HG02678 (cell line): ENCODE measurements around the gene KRTAP3-3.
"Not testable (repeated sequence)": the region's sequence is repeated elsewhere in the genome, so short reads cannot be mapped to it uniquely, and the experiment has no call there.

ENCODE experiments used
- ATAC-seq: cut with Tn5 transposase; IDR thresholded peaks from one replicate; pipeline ENCODE4 v1.9.1; 2021; ENCODE audit warnings: mild to moderate bottlenecking, moderate library complexity; ENCODE audit not compliant: unreplicated experiment

KRTAP3-3 gene

DNA sequence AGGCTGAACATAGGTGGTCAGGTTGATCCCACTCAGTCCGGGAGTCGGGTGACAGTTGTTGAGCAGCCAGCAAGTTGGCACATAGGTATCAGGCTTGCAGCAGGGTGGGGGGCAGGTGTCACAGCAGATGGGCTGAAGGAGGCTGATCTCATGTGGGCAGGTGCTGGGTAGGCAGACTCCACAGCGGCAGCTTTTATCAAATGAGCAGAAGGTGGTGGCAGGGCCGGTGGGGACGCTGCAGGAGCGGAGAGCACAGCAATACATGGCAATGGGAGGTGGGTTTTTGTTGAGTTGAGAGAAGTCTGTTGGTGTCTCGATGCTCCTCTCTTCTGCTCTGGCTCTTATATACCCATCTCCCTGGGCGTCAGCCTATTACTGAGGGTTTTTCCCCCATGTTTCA is 14.8 kb upstream of the KRTAP3-3 start, which contains the start of gene KRTAP3-1:
TSS of gene KRTAP3-1 (minus strand) at position 318 of the 400 bp plus-strand sequence. CDS start at position 264, 54 bp downstream.
- no peak for ATAC-seq

DNA sequence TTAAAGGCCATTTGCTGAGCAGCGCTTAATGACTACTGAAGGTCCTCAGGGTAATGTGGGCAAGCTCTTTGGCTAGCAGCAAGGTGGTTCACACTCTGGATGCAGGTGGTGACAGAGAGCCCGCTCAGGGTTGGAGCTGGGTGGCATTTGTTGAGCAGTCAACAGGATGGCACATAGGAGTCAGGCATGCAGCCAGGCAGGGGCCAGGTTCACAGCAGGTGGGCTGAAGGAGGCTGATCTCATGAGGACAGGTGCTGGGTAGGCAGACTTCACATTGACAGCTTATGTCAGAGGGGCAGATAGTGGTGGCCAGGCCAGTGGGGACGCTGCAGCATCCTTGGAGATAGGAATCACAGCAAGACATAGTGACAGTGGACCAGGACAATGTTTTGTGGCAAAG is 10.4 kb upstream of the KRTAP3-3 start:
- no peak for ATAC-seq

GRCh38 chr17:41003926-41004325 is 10.0 kb upstream of the KRTAP3-3 start:
- no peak for ATAC-seq

DNA sequence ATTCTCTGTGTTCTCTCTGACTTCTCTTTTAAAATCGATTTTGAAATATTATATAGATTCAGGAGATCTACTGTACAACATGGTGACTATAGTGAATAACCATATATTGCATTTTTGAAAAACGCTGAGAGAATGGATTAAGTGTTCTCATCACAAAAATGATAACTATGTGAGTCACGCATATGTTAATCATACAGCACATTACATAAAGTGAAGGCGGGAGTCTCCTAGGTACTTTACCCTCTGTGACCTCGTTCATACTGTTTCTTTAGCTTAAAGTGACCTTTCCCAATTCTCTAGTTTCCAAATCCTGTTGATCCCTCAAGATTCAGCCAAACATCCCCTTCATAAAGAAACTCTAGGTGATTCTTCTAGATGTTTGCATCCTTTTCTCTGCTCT is 8.8 kb upstream of the KRTAP3-3 start:
- no peak for ATAC-seq

GRCh38 chr17:41001795-41002194 is 7.8 kb upstream of the KRTAP3-3 start:
- ATAC-seq = no peak

GRCh38 chr17:40999563-40999962 is 5.6 kb upstream of the KRTAP3-3 start, which contains the start of gene KRTAP3-2:
KRTAP3-2 (minus strand) TSS chr17:40999906; CDS start chr17:40999853, 53 bp downstream.
- ATAC-seq = not testable (repeated sequence)

DNA sequence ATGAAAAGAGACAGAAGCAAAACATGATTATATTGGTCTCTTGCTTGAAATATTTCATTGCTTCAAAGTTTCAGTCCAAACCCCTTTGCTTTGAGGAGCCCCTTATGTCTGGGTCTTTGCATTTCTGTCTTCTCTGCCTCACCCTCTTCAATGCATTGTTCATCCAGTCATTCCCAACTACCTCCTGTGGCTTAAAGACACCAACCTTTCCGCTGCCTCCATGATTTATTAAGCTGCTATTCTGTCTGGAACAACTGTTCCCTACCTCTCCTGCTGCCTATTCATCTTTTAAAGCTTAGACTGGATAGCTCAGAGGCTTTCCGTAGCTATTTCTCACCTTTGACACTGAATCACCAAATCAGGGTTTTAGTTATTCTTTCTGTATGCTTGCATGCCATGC is 3.4 kb upstream of the KRTAP3-3 start:
- ATAC-seq = no peak

DNA sequence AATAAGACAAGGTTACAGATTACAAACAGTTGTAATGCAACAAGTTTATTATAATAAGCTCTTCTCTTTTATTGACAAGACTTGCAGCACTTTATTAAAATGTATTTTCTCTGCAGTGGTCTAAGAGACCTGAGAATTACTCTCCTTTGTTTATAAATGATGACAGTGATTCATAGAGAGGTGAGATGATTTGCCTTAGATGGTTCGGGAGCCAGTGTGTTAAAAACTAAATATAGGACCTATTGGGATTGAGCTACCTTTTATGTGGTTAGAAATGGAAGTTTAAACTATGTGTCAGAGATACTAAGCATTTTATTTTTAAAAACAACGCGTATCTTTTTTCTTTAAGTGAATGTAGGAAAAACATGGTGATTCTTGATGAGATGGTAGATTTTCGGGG is 2.9 kb upstream of the KRTAP3-3 start:
- no peak for ATAC-seq

GRCh38 chr17:40995116-40995515 is 1.2 kb upstream of the KRTAP3-3 start:
- no peak for ATAC-seq

DNA sequence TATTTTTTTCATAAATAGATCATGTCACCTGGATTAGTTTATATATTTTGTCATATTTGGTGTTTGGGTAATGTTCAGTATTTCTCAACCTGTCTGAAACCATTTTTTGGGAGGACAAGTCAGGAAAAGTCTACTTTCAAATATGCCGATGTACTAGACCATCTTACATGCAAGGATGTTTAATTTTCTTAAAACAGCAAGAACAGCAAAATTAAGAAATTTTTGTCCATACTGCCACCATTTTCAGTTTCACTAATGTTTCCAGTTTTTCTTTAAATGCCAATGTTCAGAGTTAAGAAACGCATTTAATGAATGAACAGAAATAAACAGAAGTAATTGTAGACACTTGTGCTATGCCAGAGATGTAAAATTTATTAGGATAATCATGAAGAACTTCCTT is 880 bp downstream of the KRTAP3-3 start:
- no peak for ATAC-seq

DNA sequence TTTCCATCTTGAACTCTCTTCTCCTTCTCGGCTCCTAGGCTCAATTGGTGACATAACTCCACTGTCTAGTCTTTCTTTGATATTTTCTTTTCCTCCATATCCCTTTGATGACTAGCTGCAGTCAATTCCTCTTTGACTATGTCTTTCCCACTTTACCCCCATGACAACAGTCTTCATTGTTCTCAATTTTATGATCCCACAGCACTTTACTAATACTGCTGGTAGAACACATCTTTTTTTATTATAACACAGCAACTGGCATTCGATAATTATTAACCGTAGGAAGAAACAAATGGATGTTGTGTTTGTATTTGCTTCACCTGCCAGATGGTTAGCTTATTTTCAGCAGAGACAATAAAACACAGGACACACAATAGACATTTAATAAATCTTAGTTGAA is 1.3 kb downstream of the KRTAP3-3 start:
- no peak for ATAC-seq

GRCh38 chr17:40986920-40987319 is 7.0 kb downstream of the KRTAP3-3 start:
- ATAC-seq = no peak

GRCh38 chr17:40984226-40984625 is 9.7 kb downstream of the KRTAP3-3 start, which contains the start of gene KRT40:
KRT40 (minus strand) TSS chr17:40984326; CDS start chr17:40984273, 53 bp downstream.
- no peak for ATAC-seq

- ATAC-seq = no peak
These were observed 12.8 kb downstream of the KRTAP3-3 start for GRCh38 chr17:40981115-40981514.

- no peak for ATAC-seq
These were observed 13.4 kb downstream of the KRTAP3-3 start for GRCh38 chr17:40980596-40980995.

DNA sequence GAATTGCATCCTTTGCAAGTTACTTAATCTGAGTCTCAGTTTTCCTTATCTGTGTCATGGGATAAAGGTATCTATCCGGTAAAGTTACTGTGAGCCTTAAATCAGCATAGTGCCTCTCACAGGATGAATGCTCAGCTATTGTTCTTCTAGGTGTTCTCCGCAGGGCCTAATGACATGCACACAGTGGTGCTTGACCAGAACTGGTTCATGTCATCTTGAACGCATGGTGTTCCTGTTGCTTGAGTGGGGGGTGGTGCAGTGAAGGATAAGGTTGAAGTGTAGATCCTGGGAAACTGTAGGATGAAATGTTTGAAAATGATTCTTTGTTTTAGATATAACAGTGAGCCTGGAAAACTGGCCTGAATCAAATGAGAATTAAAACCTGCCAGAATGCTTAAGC is 13.8 kb downstream of the KRTAP3-3 start:
- ATAC-seq = no peak

DNA sequence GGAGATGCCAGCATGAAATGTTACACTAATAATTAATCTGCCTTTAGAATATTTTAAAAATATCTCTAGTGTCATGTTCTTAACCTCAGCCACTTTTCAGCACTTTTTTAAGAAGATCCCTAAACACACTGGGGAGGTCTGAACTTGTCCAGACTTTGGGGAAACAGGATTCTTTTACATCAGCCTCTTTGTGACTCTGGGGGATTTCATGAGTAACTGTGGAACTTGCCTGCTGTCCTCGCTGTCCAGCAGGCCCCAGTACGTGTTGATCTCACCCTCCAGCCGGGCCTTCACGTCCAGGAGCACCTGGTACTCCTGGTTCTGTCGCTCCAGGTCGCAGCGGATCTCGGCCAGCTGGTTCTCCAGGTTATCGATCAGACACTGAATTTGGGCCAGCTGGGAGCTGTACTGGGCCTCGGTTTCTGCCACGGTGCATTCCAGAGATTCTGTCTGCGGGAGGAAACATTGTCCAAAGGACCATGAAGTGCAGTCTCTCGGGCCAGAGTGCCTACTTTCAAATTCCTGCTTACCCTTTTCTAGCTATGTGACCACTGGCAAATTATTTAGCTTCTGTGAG is 15.3 kb downstream of the KRTAP3-3 start:
- no peak for ATAC-seq

- ATAC-seq = no peak
These were observed 18.4 kb downstream of the KRTAP3-3 start for GRCh38 chr17:40975516-40975915.

DNA sequence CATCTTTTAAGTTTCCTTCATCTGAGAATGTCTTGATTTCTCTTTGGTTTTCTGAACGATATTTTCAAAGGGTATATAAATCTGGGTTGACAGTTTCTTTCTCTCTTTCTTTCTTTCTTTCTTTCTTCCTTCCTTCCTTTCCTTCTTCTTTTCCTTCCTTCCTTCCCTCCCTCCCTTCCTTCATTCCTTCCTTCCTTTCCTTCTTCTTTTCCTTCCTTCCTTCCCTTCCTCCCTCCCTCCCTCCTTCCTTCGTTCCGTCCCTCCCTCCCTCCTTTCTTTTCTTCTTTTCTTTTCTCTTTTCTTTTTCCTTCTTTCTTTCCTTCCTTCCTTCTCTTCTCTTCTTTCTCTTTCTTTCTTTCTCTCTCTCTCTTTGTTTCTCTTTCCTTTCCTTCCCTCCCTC is 19.6 kb downstream of the KRTAP3-3 start:
- ATAC-seq = no peak

DNA sequence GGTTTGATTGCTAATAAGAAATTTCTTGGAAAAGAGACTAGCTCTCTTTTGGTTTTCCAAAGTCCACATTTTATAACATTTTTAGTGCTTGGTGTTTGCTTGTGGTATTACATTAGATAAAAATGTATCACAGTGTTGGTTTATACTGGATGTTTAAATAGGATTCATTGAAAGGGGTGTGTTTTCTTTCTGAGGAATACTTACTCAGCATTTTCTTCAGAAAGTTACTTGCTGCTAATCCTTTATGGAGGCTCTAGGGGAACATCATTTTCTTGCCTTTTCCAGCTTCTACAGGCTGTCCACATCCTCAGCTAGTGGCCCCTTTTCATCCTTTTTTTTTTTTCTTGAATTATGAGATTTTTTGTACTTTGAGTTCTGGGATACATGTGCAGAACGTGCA is 26.4 kb downstream of the KRTAP3-3 start:
- no peak for ATAC-seq

DNA sequence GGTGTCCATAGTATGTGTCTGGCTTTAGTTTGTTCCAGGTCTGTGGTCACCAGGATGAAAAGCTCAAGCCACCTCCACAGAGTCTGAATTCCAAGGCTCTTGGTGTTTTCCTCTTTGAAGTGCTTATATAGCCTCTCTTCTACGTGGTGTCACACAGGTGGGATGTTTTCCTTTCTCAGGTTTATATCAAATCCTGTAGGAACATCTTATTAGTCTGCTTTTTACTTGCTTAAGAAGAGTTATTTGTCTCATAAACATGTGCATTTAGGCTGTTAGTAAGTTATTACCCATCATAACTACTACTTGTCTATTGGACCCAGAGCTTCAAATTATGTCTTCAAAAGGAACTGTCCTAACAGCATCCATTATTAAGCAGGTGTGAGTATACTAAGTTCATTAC is 27.1 kb downstream of the KRTAP3-3 start, which contains the start of gene KRT39:
TSS of gene KRT39 (minus strand) at position 101 of the 400 bp plus-strand sequence. CDS start at position 9, 92 bp downstream.
- no peak for ATAC-seq

DNA sequence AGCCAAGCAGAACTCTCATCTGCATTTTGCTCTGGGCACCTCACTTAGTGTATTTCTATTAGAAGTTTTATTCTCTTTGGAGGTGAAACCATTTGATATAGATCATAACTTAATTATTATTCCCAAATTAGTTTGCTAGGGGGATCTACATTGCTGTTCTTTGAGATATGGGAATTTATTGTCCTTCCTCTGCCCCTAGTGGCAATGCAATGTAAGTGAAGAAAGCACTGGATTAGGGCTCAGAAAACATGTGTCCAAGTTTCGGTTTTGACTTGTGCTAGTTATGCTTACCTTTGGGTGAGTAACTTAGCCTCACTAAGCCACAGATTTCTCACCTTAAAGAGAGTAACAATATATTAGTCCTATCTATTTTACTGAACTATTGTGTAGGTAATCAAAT is 30.1 kb downstream of the KRTAP3-3 start:
- ATAC-seq = no peak

DNA sequence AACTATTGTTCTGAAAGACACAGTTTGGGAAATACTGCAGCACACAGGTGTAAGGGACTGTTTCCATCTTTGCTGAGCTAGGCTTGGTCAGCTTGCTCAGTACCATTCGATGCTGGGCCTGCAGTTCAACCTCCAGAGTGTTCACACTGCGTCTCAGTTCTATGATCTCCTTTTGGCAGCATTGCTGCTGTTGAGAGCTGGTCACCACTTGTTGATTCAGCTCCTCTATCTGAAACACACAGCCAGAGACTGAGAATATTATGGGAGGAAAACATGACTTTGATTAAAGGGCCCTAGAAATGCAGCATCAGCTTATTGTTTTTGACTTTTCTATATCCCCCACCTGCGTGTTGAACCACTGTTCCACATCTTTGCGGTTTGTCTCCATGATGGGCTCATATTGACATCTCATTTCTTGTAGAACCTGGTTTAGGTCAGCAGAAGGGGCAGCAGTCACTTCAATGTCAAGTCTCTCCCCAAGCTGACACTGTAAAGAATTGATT is 31.9 kb downstream of the KRTAP3-3 start:
- no peak for ATAC-seq
